ENCODE measurements around the gene PPP2R5B. TPM values are rescaled to one million over a fixed set of nuclear protein-coding genes. Genes with fewer than 3 reads are reported as not detected.

The PPP2R5B gene
- total and polyA plus RNA-seq, 5 donors: 21.7 to 28.9 (median 25.1) TPM

DNA sequence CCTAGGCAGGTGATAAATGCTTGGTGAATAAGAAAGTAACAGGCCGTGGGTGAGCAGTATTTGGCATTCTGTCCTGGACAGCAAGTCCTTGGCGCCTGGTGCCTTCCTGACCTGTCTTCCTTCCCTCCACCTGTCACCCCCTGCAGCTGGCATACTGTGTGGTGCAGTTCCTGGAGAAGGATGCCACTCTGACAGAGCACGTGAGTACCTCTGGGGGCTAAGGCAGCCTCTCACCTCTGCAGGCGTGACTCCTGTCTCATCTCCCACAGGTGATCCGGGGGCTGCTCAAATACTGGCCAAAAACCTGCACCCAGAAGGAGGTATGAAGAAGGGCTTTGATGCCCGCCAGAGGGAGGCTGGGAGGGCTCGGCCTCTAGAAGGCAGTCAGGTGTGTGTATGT is 6.8 kb downstream of the PPP2R5B start:
- no peaks in the 10 kb centered on the region for H3K9me3 ChIP-seq (ENCODE audit: control insufficient read depth, low read length)
- ATAC-seq: no peak
- 98% methylated on average over 7 of the region's 7 CpGs for WGBS
- DNase-seq: no peak
- no peak overlapping the region for H3K27ac ChIP-seq (ENCODE audit: low read length)
- intact Hi-C loops (cut with DNase I): no loop called here
- no peaks in the 10 kb centered on the region for H3K4me1 ChIP-seq (ENCODE audit: control insufficient read depth, insufficient read depth, low read length)
- no peaks in the 10 kb centered on the region for H3K27me3 ChIP-seq (ENCODE audit: control insufficient read depth, insufficient read depth)
- H3K4me3 ChIP-seq (ENCODE audit: low read length): no peak overlapping the region

DNA sequence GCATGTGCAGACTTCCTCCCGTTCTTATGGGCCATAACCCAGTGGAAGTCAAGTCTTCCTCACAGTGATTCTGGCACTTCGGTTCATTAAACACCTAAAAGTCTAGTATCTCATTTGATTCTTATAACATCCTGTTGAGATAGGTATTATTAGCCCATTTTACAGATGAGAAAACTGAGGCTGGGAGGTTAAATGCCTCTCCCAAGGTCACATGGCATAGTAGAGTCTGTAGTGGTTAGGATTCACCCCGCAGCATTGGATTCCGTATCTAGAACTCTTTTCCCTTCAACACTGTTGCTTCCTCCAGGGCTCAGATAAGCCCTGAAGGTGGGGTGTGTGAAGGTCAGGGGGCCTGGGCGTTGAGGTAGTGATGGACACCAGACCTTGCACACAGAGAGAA is 7.8 kb downstream of the PPP2R5B start:
- Histone ChIP-seq H3K9me3 (ENCODE audit: control insufficient read depth, low read length) (no peaks in the 10 kb centered on the region), H3K27ac (ENCODE audit: low read length) (no peak overlapping the region)
- intact Hi-C loops (cut with DNase I): no loop called here

DNA sequence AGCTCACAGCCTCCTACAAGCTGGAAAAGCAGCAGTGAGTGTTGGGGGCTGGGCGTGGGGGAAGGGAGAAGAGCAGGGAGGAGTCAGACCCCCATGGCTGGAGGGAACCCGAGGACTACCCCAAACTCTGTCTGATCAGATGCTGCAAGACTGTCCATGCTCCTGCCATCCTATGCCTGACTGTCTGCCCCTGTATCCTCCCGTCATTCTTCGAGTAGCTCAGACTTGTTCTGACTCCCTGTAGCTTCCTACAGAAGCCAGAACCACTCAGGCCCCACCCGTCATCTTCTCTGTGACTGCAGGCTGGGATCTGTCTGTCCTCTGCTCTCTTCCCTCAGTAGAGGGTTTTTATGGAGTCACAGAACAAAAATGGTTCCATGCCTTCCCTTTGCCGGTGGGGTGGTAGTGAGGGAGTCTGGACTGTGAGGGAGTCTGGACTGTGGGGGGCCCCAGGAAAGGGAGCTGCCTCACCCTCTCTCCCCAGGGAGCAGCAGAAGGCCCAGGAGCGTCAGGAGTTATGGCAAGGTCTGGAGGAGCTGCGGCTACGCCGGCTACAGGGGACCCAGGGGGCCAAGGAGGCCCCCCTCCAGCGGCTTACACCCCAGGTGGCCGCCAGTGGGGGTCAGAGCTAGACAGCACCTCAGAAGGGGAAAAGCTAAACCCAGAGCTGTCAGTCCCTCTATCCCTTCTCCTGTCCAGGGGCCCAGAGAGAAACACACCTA is 8.9 kb downstream of the PPP2R5B start:
- intact Hi-C loops (cut with DNase I): no loop called here
- Histone ChIP-seq H3K27me3 (ENCODE audit: control insufficient read depth, insufficient read depth) (no peaks in the 10 kb centered on the region), H3K27ac (ENCODE audit: low read length) (no peak overlapping the region), H3K4me3 (ENCODE audit: low read length) (no peak overlapping the region), H3K4me1 (ENCODE audit: control insufficient read depth, insufficient read depth, low read length) (no peaks in the 10 kb centered on the region), H3K9me3 (ENCODE audit: control insufficient read depth, low read length) (no peaks in the 10 kb centered on the region)
- WGBS: 85% methylated on average over 12 of the region's 12 CpGs
- DNase-seq: no peak
- ATAC-seq: no peak

More for the DNA sequence above, 7.8 kb downstream of the PPP2R5B start:
- WGBS: 87% methylated on average over 5 of the region's 5 CpGs
- ATAC-seq (no peak), DNase-seq (no peak)
- Histone ChIP-seq H3K4me3 (ENCODE audit: low read length) (no peak overlapping the region), H3K4me1 (ENCODE audit: control insufficient read depth, insufficient read depth, low read length) (no peaks in the 10 kb centered on the region), H3K27me3 (ENCODE audit: control insufficient read depth, insufficient read depth) (no peaks in the 10 kb centered on the region)

- no peaks in the 10 kb centered on the region for H3K9me3 ChIP-seq (ENCODE audit: control insufficient read depth, low read length)
- ATAC-seq: peak in 1 of 2 donors; percentile 10
- DNase-seq: no peak
- no peak overlapping the region for H3K27ac ChIP-seq (ENCODE audit: low read length)
- H3K4me1 ChIP-seq (ENCODE audit: control insufficient read depth, insufficient read depth, low read length): no peaks in the 10 kb centered on the region
- H3K4me3 ChIP-seq (ENCODE audit: low read length): no peak overlapping the region
- H3K27me3 ChIP-seq (ENCODE audit: control insufficient read depth, insufficient read depth): no peaks in the 10 kb centered on the region
- intact Hi-C loops (cut with DNase I): no loop called here
- 87% methylated on average over 10 of the region's 10 CpGs for WGBS
These were observed 9.6 kb downstream of the PPP2R5B start for GRCh38 chr11:64933935-64934681.

DNA sequence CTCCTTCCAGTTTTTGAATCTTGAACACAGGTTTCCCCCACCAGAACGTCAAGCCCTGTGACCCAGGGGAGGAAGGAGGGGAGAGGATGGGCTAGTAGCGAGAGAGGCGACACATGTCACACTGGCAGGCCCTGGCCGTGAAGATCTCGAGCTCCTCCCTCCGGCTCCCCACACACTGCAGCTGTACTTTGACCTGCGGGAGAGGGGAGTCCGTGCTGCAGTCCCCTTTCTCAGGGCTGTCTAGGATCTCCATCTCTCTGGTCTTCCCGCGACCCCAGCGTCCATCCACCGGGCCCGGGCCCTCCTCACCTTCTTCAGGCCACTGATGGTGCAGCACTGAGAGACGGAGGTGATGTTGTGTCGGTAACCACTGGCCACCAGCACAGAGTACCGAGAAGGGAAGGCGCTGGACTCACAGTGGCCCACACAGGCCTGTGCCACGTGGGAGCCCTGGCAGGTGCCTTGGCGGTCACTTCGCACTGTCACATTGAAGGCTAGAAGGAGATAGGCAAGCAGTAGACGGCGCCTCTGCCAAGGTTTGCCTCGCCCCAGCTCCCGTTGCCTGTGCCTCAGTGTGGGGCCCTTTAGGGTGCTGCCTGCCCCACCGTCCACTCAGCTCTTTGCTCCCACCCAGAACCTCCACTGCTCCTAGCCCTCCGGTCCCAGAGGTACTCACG is 10.3 kb downstream of the PPP2R5B start:
- no peak overlapping the region for H3K27ac ChIP-seq (ENCODE audit: low read length)
- intact Hi-C loops (cut with DNase I): no loop called here
- H3K4me3 ChIP-seq (ENCODE audit: low read length): no peak overlapping the region
- no peaks in the 10 kb centered on the region for H3K4me1 ChIP-seq (ENCODE audit: control insufficient read depth, insufficient read depth, low read length)
- H3K27me3 ChIP-seq (ENCODE audit: control insufficient read depth, insufficient read depth): no peaks in the 10 kb centered on the region
- DNase-seq (no peak), ATAC-seq (peak; percentile 17 to 27)
- H3K9me3 ChIP-seq (ENCODE audit: control insufficient read depth, low read length): no peaks in the 10 kb centered on the region
- WGBS: 78% methylated on average over 27 of the region's 27 CpGs

- ATAC-seq: no peak
These were observed 11.0 kb downstream of the PPP2R5B start, which contains the start of gene GPHA2 for GRCh38 chr11:64935359-64936081. Gene GPHA2, minus strand, starts transcription at chr11:64935893. Its CDS starts 433 bp downstream, at chr11:64935460.

DNA sequence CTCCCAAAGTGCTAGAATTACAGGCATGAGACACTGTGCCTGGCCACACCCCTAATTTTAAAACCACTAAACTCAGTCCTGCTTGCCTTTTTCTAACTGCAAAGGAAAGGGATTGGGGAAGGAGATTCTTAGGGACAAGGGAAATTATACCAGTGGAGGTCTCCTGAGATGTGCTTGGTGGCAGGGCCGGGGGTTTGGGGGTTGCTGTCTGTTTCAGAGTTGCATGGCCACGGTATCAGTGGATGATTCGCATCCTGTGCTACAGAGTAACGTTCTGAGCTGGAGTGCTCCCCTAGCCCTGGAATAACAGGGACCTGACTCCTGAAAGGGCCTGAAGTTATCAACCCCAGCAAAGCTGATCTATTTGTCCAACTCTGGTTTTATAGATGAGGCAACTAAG is 12.1 kb downstream of the PPP2R5B start:
- Histone ChIP-seq H3K4me1 (ENCODE audit: control insufficient read depth, insufficient read depth, low read length) (no peaks in the 10 kb centered on the region), H3K9me3 (ENCODE audit: control insufficient read depth, low read length) (no peaks in the 10 kb centered on the region), H3K4me3 (ENCODE audit: low read length) (no peak overlapping the region), H3K27me3 (ENCODE audit: control insufficient read depth, insufficient read depth) (no peaks in the 10 kb centered on the region), H3K27ac (ENCODE audit: low read length) (no peak overlapping the region)
- DNase-seq: no peak
- ATAC-seq: no peak
- 64% methylated on average over 4 of the region's 4 CpGs for WGBS
- intact Hi-C loops (cut with DNase I): no loop called here

More at GRCh38 chr11:64935359-64936081, 11.0 kb downstream of the PPP2R5B start, which contains the start of gene GPHA2:
- Histone ChIP-seq H3K4me3 (ENCODE audit: low read length) (no peak within 1 kb of the TSS), H3K4me1 (ENCODE audit: control insufficient read depth, insufficient read depth, low read length) (no peaks in the 10 kb centered on the region), H3K9me3 (ENCODE audit: control insufficient read depth, low read length) (no peaks in the 10 kb centered on the region), H3K27me3 (ENCODE audit: control insufficient read depth, insufficient read depth) (no peaks in the 10 kb centered on the region), H3K27ac (ENCODE audit: low read length) (no peak within 1 kb of the TSS)
- WGBS: 63% methylated on average over 14 of the region's 14 CpGs
- intact Hi-C loops (cut with DNase I): no loop called here
- no peak for DNase-seq

GRCh38 chr11:64947208-64947814 is 22.8 kb downstream of the PPP2R5B start:
- no peaks in the 10 kb centered on the region for H3K4me1 ChIP-seq (ENCODE audit: control insufficient read depth, insufficient read depth, low read length)
- no peaks in the 10 kb centered on the region for H3K27me3 ChIP-seq (ENCODE audit: control insufficient read depth, insufficient read depth)
- no peak overlapping the region for H3K27ac ChIP-seq (ENCODE audit: low read length)
- ATAC-seq (peak; percentile 51 to 86), DNase-seq (no peak)
- H3K4me3 ChIP-seq (ENCODE audit: low read length): no peak overlapping the region
- no peaks in the 10 kb centered on the region for H3K9me3 ChIP-seq (ENCODE audit: control insufficient read depth, low read length)
- WGBS: 40% methylated on average over 5 of the region's 5 CpGs
- intact Hi-C loops (cut with DNase I): no loop called here

- H3K4me3 ChIP-seq (ENCODE audit: low read length): no peak overlapping the region
- H3K27ac ChIP-seq (ENCODE audit: low read length): no peak overlapping the region
- no peaks in the 10 kb centered on the region for H3K4me1 ChIP-seq (ENCODE audit: control insufficient read depth, insufficient read depth, low read length)
- intact Hi-C loops (cut with DNase I): no loop called here
- H3K27me3 ChIP-seq (ENCODE audit: control insufficient read depth, insufficient read depth): no peaks in the 10 kb centered on the region
- no peak for ATAC-seq
- DNase-seq: no peak
- 75% methylated on average over 4 of the region's 4 CpGs for WGBS
- no peaks in the 10 kb centered on the region for H3K9me3 ChIP-seq (ENCODE audit: control insufficient read depth, low read length)
These were observed 27.0 kb downstream of the PPP2R5B start for GRCh38 chr11:64951529-64951928.

- Histone ChIP-seq H3K27ac (ENCODE audit: low read length) (no peak overlapping the region), H3K4me3 (ENCODE audit: low read length) (no peak overlapping the region), H3K9me3 (ENCODE audit: control insufficient read depth, low read length) (no peaks in the 10 kb centered on the region), H3K4me1 (ENCODE audit: control insufficient read depth, insufficient read depth, low read length) (no peaks in the 10 kb centered on the region), H3K27me3 (ENCODE audit: control insufficient read depth, insufficient read depth) (no peaks in the 10 kb centered on the region)
- no peak for ATAC-seq
- intact Hi-C loops (cut with DNase I): no loop called here
- DNase-seq: no peak
- 47% methylated on average over 5 of the region's 5 CpGs for WGBS
These were observed 29.7 kb downstream of the PPP2R5B start for GRCh38 chr11:64954201-64954600.

All from right cardiac atrium (tissue), 5 donors.